ENCODE measurements around the gene TDRD9. TPM values are rescaled to one million over a fixed set of nuclear protein-coding genes. Genes with fewer than 3 reads are reported as not detected.

TDRD9 gene
- total RNA-seq, 1 donor from 2014 or later: not detected

GRCh38 chr14:104098272-104099095, 170.2 kb downstream of the TDRD9 start:
- no peaks in the 10 kb centered on the region for H3K36me3 Mint-ChIP-seq
- H3K27me3 Mint-ChIP-seq: peaks cover 3% of the 10 kb centered on the region
- no peak overlapping the region for H3K27ac Mint-ChIP-seq
- H3K4me3 Mint-ChIP-seq: no peak overlapping the region
- H3K9me3 Mint-ChIP-seq: no peaks in the 10 kb centered on the region
- no peak for DNase-seq (ENCODE audit: extremely low spot score, unreplicated experiment)
- TF ChIP-seq CTCF (conservative IDR thresholded peaks at IDR 0.05): no peak
- peaks cover 4% of the 10 kb centered on the region for H3K4me1 Mint-ChIP-seq (ENCODE audit: unreplicated experiment)

GRCh38 chr14:104099096-104100041, 171.1 kb downstream of the TDRD9 start:
- Mint-ChIP-seq H3K4me1 (ENCODE audit: unreplicated experiment) (peaks cover 3% of the 10 kb centered on the region), H3K36me3 (no peaks in the 10 kb centered on the region), H3K9me3 (no peaks in the 10 kb centered on the region), H3K27me3 (peaks cover 3% of the 10 kb centered on the region), H3K4me3 (no peak overlapping the region), H3K27ac (no peak overlapping the region)
- no peak for DNase-seq (ENCODE audit: extremely low spot score, unreplicated experiment)
- TF ChIP-seq CTCF (conservative IDR thresholded peaks at IDR 0.05): no peak

GRCh38 chr14:104100171-104101085, 172.2 kb downstream of the TDRD9 start:
- Mint-ChIP-seq H3K4me1 (ENCODE audit: unreplicated experiment) (no peaks in the 10 kb centered on the region), H3K27me3 (peaks cover 3% of the 10 kb centered on the region), H3K36me3 (no peaks in the 10 kb centered on the region), H3K27ac (peak overlapping the region; percentile 13), H3K9me3 (no peaks in the 10 kb centered on the region), H3K4me3 (no peak overlapping the region)
- no peak for DNase-seq (ENCODE audit: extremely low spot score, unreplicated experiment)
- no peak for TF ChIP-seq CTCF (conservative IDR thresholded peaks at IDR 0.05)

- no peaks in the 10 kb centered on the region for H3K4me1 Mint-ChIP-seq (ENCODE audit: unreplicated experiment)
- no peak for TF ChIP-seq CTCF (conservative IDR thresholded peaks at IDR 0.05)
- no peak overlapping the region for H3K4me3 Mint-ChIP-seq
- DNase-seq (ENCODE audit: extremely low spot score, unreplicated experiment): no peak
- H3K36me3 Mint-ChIP-seq: no peaks in the 10 kb centered on the region
- no peaks in the 10 kb centered on the region for H3K9me3 Mint-ChIP-seq
- H3K27ac Mint-ChIP-seq: no peak overlapping the region
- no peaks in the 10 kb centered on the region for H3K27me3 Mint-ChIP-seq
These were observed 172.9 kb downstream of the TDRD9 start for GRCh38 chr14:104101086-104101621.

All from type B pancreatic cell (in vitro differentiated cells).